Measurements from ENCODE around the gene EIF1AY. TPM values are rescaled to one million over a fixed set of nuclear protein-coding genes. Genes with fewer than 3 reads are reported as not detected.
"Not testable (repeated sequence)": the region's sequence is repeated elsewhere in the genome, so short reads cannot be mapped to it uniquely, and the experiment has no call there.

The EIF1AY gene, protein sequence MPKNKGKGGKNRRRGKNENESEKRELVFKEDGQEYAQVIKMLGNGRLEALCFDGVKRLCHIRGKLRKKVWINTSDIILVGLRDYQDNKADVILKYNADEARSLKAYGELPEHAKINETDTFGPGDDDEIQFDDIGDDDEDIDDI
- total RNA-seq = 100 to 1,000 TPM in 1 of 2 experiments, 10 to 100 TPM in 1; 97.2 to 103 TPM

DNA sequence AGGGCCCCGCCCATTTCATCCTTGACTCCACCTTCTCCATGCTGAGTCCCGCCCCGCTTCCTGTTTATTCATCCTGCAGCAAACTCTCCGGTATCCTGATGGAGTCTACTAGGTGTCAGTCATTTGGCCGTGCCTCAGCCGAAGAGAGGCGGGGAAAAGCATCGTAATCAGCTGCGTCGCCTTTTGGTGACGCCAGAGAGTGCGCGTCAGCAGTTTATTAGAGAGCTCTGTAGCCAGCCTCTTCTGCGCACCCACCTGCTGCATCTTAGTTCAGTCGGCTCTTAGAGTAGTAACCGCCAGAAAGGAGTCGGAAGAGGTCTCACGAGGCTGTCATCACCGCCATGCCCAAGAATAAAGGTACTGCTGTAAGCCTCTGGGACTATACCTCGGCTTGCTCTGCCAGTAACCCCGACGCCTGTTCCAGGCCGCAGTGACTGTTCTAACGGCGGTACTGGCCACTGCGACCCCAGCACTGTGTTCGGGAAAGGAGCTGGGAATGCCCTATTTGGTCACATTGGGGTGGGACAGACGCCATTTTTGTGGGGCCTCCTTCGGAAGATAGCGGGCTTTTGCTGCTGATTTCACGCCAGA is at the start of gene EIF1AY:
TSS of gene EIF1AY (plus strand) at position 246 of the 591 bp plus-strand sequence. CDS start at position 342, 96 bp downstream.
- Mint-ChIP-seq H3K9me3 (no peaks in the 10 kb centered on the region), H3K27me3 (ENCODE audit: low read depth) (no peaks in the 10 kb centered on the region), H3K27ac (peak within 1 kb of the TSS; percentile 96), H3K4me3 (peak within 1 kb of the TSS; percentile 87), H3K36me3 (ENCODE audit: low read depth) (peaks cover 8% of the 10 kb centered on the region), H3K4me1 (ENCODE audit: low read depth) (peaks cover 20% of the 10 kb centered on the region)
- CTCF ChIA-PET = interaction anchor here (0.6 to 0.8 kb wide), 2 partner anchors 567 to 684 kb away, joined by 3 to 5 read pairs; no protein-coding TSS in a partner anchor
- intact Hi-C loops (cut with micrococcal nuclease) = loop anchor here (1.0 to 10.0 kb wide), 14 partner anchors 165 to 1141 kb away; partner anchors contain the start of gene KDM5D
- DNase-seq = peak; percentile 91

DNA sequence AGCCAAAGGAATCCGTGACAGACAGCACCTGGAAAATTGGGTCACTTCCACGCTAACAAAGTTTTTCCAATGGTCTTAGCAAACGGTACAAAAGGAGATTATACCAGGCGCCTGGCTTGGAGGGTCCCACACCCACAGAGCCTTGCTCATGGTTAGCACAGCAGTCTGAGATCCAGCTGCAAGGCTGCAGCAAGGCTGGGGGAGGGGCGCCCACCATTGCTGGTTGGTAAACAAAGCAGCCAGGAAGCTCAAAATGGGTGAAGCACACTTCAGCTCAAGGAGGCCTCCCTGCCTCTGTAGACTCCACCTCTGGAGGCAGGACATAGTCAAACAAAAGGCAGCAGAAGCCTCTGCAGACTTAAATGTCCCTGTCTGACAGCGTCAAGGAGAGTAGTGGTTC is 47.1 kb upstream of the EIF1AY start:
- Mint-ChIP-seq H3K36me3 (ENCODE audit: low read depth) (peaks cover 5% of the 10 kb centered on the region), H3K9me3 (no peaks in the 10 kb centered on the region), H3K27ac (no peak overlapping the region), H3K4me3 (no peak overlapping the region), H3K27me3 (ENCODE audit: low read depth) (no peaks in the 10 kb centered on the region), H3K4me1 (ENCODE audit: low read depth) (peaks cover 21% of the 10 kb centered on the region)
- CTCF ChIA-PET = no interaction called here
- intact Hi-C loops (cut with micrococcal nuclease) = no loop called here
- DNase-seq = no peak

DNA sequence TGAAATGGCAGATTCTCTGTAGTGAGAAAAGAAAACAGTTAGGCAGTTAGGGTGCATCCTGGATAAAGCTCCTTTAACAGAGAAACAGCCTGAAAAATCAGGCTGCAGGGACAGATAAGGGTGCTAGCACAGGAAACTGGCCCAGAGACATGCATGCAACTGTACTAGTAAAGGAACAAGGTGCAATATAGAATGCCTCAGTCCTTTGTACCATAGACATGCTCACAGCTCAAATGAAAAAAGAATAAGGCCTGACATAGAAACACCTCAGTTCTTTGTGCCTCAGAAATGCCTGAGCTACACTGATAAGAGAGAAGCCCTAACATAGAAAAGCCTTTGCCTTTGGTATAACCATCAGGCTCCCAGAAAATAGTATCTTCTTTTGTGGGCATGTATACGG is 37.4 kb upstream of the EIF1AY start:
- H3K4me3 Mint-ChIP-seq = no peak overlapping the region
- DNase-seq = no peak
- intact Hi-C loops (cut with micrococcal nuclease) = no loop called here
- H3K9me3 Mint-ChIP-seq = no peaks in the 10 kb centered on the region
- no peaks in the 10 kb centered on the region for H3K27me3 Mint-ChIP-seq (ENCODE audit: low read depth)
- no peaks in the 10 kb centered on the region for H3K36me3 Mint-ChIP-seq (ENCODE audit: low read depth)
- H3K4me1 Mint-ChIP-seq (ENCODE audit: low read depth) = peaks cover 21% of the 10 kb centered on the region
- no peak overlapping the region for H3K27ac Mint-ChIP-seq
- CTCF ChIA-PET = no interaction called here

DNA sequence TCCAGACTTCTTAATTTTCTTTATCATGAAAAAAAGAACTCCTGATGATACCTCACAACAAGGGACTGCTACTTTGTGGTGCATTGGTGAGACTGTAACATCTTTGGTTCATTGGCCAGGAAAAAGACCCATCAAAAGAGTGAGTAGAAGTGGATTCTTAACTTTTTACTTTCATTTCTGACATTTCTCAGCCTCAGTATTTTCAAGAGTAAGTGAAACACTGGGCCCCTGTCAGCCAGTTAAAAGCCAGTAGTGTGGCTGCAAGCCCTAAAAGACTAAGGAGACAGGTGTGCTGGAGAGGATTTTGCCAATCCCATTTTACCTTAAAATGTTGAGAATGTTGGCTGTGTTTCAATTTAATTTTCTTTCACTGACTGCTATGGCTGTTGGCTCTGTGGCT is 36.6 kb upstream of the EIF1AY start:
- CTCF ChIA-PET = no interaction called here
- no peaks in the 10 kb centered on the region for H3K27me3 Mint-ChIP-seq (ENCODE audit: low read depth)
- DNase-seq = peak; percentile 5
- no peak overlapping the region for H3K27ac Mint-ChIP-seq
- no peak overlapping the region for H3K4me3 Mint-ChIP-seq
- H3K4me1 Mint-ChIP-seq (ENCODE audit: low read depth) = peaks cover 21% of the 10 kb centered on the region
- intact Hi-C loops (cut with micrococcal nuclease) = no loop called here
- H3K9me3 Mint-ChIP-seq = no peaks in the 10 kb centered on the region
- H3K36me3 Mint-ChIP-seq (ENCODE audit: low read depth) = no peaks in the 10 kb centered on the region

DNA sequence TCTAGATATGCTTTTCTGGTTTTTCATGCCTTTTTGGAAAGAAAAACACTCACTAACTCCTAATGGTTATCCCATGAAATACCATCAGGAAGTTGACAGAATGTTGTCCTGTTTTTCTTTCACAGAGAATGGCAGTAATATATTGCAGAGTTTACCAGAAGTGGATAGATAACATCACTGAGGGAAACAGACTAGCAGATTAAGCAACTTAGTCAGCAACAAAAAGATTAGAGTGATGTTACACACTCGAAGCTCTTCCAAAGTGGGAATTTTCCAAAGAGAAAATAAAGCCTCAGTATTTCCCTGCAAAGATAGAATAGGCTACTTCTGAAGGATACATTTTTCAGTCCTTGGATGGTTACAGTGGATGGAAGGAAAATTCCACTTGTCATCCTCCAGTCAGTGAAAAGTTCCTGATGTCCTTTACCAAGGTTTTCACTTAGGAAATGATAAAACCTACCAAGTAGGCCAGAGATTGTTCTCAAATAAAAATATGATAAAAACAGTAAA is 31.1 kb upstream of the EIF1AY start:
- CTCF ChIA-PET = no interaction called here
- H3K4me1 Mint-ChIP-seq (ENCODE audit: low read depth) = peaks cover 8% of the 10 kb centered on the region
- no peak overlapping the region for H3K4me3 Mint-ChIP-seq
- no peaks in the 10 kb centered on the region for H3K27me3 Mint-ChIP-seq (ENCODE audit: low read depth)
- peaks cover 2% of the 10 kb centered on the region for H3K9me3 Mint-ChIP-seq
- intact Hi-C loops (cut with micrococcal nuclease) = no loop called here
- H3K27ac Mint-ChIP-seq = no peak overlapping the region
- no peak for DNase-seq
- H3K36me3 Mint-ChIP-seq (ENCODE audit: low read depth) = no peaks in the 10 kb centered on the region

DNA sequence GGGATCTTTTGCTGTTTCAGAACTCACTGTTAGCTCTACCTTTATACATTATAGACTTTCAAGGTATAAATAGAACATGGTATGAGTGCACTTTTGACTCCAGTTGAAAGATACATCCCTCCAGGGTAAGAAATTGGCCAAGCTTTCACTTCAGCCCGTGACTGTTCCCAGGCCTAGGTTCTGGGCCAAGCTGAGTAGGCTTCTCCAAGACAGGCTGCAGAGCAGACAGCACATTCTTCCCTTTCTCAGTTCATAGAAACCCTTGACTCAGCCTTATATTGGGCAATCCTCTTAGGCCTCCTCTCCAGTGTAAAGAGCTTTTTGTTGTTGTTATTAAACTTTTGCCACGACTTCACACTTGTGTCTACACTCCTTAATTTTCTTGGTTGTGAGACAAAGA is 29.5 kb upstream of the EIF1AY start:
- Mint-ChIP-seq H3K9me3 (peaks cover 2% of the 10 kb centered on the region), H3K36me3 (ENCODE audit: low read depth) (no peaks in the 10 kb centered on the region), H3K27me3 (ENCODE audit: low read depth) (no peaks in the 10 kb centered on the region), H3K4me3 (no peak overlapping the region), H3K4me1 (ENCODE audit: low read depth) (no peaks in the 10 kb centered on the region), H3K27ac (no peak overlapping the region)
- CTCF ChIA-PET = no interaction called here
- no peak for DNase-seq
- intact Hi-C loops (cut with micrococcal nuclease) = no loop called here

DNA sequence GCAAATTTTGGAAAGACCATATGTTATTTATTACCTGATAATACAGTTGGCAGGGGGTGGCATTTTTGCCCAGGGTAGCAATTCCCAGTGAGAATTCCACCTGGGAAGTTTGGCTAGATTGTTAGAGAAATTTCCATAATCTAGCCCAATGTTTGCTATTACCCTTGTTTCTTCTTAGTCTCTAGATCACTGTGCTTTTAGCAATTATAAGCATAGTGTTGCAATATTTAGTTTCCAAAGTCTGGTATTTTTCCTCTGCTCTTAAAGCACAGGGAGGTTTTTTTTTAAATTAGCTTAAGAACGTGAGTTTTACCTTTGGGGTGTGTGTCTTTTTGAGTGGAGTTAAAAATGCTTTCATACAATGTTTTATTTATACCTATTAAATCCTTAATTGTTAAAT is 26.3 kb upstream of the EIF1AY start:
- no peaks in the 10 kb centered on the region for H3K27me3 Mint-ChIP-seq (ENCODE audit: low read depth)

DNA sequence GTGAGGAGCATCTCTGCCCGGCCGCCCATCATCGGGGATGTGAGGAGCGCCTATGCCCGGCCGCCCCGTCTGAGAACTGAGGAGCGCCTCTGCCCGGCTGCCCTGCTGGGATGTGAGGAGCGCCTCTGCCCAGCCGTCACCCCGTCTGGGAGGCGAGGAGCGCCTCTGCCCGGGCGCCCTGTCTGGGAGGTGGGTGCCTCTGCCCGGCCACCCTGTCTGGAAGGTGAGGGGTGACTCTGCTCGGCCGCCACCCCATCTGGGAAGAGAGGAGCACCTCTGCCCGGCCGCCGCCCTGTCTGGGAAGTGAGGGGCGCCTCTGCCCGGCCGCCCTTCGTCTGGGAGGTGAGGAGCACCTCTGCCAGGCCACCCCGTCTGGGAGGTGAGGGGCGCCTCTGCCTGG is 23.7 kb upstream of the EIF1AY start:
- no peak for DNase-seq
- CTCF ChIA-PET = no interaction called here
- Mint-ChIP-seq H3K27ac (no peak overlapping the region), H3K9me3 (no peaks in the 10 kb centered on the region), H3K4me3 (no peak overlapping the region), H3K27me3 (ENCODE audit: low read depth) (no peaks in the 10 kb centered on the region), H3K36me3 (ENCODE audit: low read depth) (no peaks in the 10 kb centered on the region), H3K4me1 (ENCODE audit: low read depth) (no peaks in the 10 kb centered on the region)
- intact Hi-C loops (cut with micrococcal nuclease) = no loop called here

More for the DNA sequence above, 26.3 kb upstream of the EIF1AY start:
- H3K27ac Mint-ChIP-seq = no peak overlapping the region
- DNase-seq = no peak
- CTCF ChIA-PET = no interaction called here
- H3K4me3 Mint-ChIP-seq = no peak overlapping the region
- H3K9me3 Mint-ChIP-seq = peaks cover 2% of the 10 kb centered on the region
- intact Hi-C loops (cut with micrococcal nuclease) = no loop called here
- no peaks in the 10 kb centered on the region for H3K4me1 Mint-ChIP-seq (ENCODE audit: low read depth)
- H3K36me3 Mint-ChIP-seq (ENCODE audit: low read depth) = no peaks in the 10 kb centered on the region

DNA sequence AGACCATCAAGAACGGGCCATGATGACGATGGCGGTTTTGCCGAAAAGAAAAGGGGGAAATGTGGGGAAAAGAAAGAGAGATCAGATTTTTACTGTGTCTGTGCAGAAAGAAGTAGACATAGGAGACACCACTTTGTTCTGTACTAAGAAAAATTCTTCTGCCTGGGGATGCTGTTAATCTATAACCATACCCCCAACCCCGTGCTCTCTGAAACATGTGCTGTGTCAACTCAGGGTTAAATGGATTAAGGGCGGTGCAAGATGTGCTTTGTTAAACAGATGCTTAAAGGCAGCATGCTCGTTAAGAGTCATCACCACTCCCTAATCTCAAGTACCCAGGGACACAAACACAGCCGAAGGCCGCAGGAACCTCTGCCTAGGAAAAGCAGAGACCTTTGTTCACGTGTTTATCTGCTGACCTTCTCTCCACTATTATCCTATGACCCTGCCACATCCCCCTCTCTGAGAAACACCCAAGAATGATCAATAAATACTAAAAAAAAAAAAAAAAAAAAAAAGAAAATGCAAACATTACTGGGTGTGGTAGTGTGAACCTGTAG is 22.7 kb upstream of the EIF1AY start:
- H3K4me3 Mint-ChIP-seq; H3K27me3 Mint-ChIP-seq (ENCODE audit: low read depth); H3K36me3 Mint-ChIP-seq (ENCODE audit: low read depth); intact Hi-C loops (cut with micrococcal nuclease); DNase-seq; H3K27ac Mint-ChIP-seq; CTCF ChIA-PET; H3K4me1 Mint-ChIP-seq (ENCODE audit: low read depth); H3K9me3 Mint-ChIP-seq: not testable (repeated sequence)

DNA sequence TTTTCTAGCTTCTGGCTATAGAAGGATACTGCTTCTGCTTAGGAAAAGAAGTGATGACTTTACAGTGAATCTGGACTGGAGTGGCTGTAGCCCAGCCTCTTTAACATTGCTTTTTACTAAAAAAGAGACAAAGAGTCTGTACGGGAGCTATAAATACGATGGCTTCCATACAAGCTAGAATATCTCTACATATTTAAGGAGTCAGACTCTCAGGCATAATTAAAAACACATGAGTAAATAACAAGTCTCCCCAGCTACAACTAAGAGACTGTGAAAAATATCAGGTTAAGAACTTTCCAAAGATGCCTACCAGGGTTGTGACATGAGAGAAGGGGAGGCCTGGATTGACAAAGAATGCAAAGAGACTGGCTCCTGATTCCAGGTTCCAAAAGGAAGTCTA is 19.8 kb upstream of the EIF1AY start:
- DNase-seq = no peak
- CTCF ChIA-PET = no interaction called here
- Mint-ChIP-seq H3K27me3 (ENCODE audit: low read depth) (no peaks in the 10 kb centered on the region), H3K9me3 (no peaks in the 10 kb centered on the region), H3K27ac (no peak overlapping the region), H3K36me3 (ENCODE audit: low read depth) (no peaks in the 10 kb centered on the region), H3K4me1 (ENCODE audit: low read depth) (no peaks in the 10 kb centered on the region), H3K4me3 (no peak overlapping the region)
- intact Hi-C loops (cut with micrococcal nuclease) = loop anchor here (5.0 kb wide), 1 partner anchor 91 kb away; no protein-coding TSS in a partner anchor

DNA sequence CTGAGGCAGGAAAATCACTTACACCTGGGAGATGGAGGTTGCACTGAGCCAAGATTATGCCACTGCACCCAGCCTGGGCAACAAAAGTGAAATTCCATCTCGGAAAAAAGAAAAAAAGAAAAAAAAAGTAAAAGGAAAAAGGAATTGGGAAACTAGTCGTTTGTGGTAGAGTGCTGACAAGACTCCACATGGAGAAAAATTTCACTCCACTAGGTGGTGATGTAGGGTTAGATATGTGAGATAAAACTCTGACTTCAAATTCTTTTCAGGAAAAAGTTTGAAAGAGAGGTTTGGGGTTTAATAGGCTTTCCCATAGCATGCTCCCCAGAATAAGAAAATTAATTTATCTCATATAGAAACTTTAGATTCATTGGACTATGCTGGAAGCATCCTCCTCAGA is 16.9 kb upstream of the EIF1AY start:
- CTCF ChIA-PET = interaction anchor here (0.6 to 0.7 kb wide), 2 partner anchors 518 to 1014 kb away, joined by 3 to 4 read pairs; no protein-coding TSS in a partner anchor
- Mint-ChIP-seq H3K9me3 (no peaks in the 10 kb centered on the region), H3K36me3 (ENCODE audit: low read depth) (no peaks in the 10 kb centered on the region), H3K4me3 (no peak overlapping the region), H3K27me3 (ENCODE audit: low read depth) (no peaks in the 10 kb centered on the region), H3K4me1 (ENCODE audit: low read depth) (no peaks in the 10 kb centered on the region), H3K27ac (no peak overlapping the region)
- DNase-seq = no peak
- intact Hi-C loops (cut with micrococcal nuclease) = loop anchor here (1.0 to 5.0 kb wide), 2 partner anchors 89 to 182 kb away; no protein-coding TSS in a partner anchor

DNA sequence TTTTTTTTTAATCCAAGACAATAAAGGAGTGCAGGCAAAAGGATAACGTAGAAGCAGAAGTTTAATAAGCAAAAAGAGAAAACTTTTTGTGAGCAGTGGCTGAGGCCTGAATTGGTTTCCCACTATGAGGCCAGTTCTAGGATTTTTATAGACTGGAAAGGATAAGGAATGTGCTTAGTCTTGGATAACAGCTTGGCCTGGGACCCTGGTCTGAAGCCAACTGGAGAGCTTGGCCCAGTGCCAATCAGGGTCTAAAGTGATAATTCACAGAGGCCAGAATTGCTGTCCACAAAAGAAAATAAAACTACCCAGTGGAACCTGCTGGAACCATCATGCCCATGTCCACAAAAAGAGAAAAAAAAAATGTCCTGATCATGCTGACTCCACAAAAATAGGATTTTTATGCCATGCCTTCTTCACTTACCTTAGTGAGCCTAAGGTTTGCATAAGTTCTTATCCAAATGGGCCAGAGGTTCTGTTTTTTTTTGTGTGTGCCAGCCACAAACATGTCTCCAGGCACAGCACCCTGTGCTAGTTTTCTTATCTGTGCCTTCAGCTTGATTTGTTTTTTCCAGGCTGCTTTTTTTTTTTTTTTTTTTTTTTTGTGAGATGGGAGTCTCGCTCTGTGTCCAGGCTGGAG is 15.6 kb upstream of the EIF1AY start:
- no peak for DNase-seq
- CTCF ChIA-PET = no interaction called here
- H3K36me3 Mint-ChIP-seq (ENCODE audit: low read depth) = no peaks in the 10 kb centered on the region
- H3K4me3 Mint-ChIP-seq = no peak overlapping the region
- no peaks in the 10 kb centered on the region for H3K9me3 Mint-ChIP-seq
- intact Hi-C loops (cut with micrococcal nuclease) = loop anchor here (5.0 kb wide), 1 partner anchor 87 kb away; no protein-coding TSS in a partner anchor
- no peaks in the 10 kb centered on the region for H3K27me3 Mint-ChIP-seq (ENCODE audit: low read depth)
- H3K27ac Mint-ChIP-seq = no peak overlapping the region
- no peaks in the 10 kb centered on the region for H3K4me1 Mint-ChIP-seq (ENCODE audit: low read depth)

All from activated naive CD4-positive, alpha-beta T cell treated with anti-CD3 and anti-CD28 coated beads for 36 hours (primary cell).